HG03432 (cell line): ENCODE data around the gene FHDC1.

Experiments used
- ATAC-seq: cut with Tn5 transposase; IDR thresholded peaks from one replicate; pipeline ENCODE4 v1.9.1; 2021; ENCODE audit warnings: mild to moderate bottlenecking, moderate library complexity; ENCODE audit not compliant: unreplicated experiment

FHDC1 gene

DNA sequence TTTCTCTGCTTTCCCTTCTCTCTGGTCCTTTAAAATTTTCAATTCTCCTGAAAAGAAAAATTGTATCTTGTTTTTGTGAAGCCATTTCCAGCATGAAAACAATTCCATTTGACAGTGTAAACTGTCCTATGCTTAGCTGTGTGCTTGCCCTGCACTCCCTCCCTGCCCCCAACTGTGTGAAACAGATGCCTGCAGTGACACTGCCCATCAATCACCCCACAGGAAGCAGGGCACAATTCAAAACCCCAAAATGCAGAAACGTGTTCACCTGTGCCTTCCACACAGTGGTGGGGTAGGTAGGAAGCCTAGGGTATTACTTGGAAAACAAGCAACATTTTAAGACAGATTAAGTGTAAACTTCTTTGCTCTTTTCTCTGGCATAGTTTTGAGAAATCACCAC is 6.2 kb upstream of the FHDC1 start:
- ATAC-seq, result no peak

DNA sequence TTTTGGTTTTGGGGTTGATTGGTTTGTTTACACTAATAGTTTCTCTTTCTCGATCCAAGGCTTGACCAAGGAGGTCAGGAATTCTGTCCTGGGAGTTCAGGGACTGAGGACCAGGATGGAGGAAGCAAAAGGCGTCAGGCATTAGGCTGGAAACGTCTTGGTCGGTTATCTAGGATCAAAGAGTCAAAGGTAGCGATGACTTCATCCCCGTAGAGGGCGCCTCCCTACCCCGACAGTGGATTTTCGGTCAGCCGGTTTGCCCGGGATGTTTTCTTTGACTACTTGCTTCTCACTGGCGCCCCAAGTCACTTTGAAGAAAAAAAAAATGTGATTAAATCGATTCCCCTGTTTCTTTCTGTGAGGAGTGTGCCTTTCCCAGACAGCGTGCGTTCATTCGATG is 980 bp upstream of the FHDC1 start:
- no peak for ATAC-seq

DNA sequence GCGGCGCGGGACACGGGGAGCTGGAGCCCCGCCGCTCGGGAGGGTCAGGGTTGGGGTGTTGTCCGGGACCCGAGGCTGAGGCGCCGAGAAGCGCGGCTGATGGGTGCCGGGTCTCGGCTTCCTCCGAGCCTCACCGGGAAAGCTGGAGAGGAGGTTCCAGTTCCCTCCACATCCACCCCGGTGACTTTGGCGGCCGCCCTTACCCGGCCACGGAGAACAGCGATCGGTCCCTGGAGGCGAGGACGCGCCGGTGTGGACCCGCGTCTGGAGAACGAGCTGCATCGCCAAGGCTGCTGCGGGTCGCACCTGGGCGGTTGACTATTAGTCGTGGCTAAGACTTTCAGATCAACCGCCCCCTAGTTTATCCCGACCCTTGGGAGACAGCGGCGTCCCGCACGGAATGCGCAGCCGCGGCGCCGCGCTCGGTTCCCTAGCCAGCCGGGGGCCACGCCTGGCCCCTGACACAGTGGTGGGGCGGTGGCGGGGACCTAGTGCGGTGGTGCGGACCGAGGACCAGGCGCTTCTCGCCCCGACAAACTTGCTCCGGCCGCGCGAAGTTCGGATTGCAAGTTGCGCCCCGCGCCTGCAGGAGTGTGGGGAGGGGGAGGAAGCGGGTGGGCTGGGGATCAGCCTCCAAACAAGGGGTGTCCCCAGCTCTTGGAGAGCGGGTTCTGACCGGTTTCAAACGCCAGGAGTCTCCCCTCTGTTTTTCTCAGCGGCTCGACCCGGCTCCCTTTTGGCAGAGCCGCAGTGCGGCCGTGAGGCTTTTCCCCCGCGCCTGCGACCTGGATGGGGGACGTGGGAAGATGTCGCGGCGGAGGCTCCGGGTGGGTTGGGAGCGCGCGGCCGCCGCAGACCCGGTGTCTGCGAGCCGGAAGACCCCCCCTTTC is 568 bp downstream of the FHDC1 start:
- peak; percentile 31 for ATAC-seq

DNA sequence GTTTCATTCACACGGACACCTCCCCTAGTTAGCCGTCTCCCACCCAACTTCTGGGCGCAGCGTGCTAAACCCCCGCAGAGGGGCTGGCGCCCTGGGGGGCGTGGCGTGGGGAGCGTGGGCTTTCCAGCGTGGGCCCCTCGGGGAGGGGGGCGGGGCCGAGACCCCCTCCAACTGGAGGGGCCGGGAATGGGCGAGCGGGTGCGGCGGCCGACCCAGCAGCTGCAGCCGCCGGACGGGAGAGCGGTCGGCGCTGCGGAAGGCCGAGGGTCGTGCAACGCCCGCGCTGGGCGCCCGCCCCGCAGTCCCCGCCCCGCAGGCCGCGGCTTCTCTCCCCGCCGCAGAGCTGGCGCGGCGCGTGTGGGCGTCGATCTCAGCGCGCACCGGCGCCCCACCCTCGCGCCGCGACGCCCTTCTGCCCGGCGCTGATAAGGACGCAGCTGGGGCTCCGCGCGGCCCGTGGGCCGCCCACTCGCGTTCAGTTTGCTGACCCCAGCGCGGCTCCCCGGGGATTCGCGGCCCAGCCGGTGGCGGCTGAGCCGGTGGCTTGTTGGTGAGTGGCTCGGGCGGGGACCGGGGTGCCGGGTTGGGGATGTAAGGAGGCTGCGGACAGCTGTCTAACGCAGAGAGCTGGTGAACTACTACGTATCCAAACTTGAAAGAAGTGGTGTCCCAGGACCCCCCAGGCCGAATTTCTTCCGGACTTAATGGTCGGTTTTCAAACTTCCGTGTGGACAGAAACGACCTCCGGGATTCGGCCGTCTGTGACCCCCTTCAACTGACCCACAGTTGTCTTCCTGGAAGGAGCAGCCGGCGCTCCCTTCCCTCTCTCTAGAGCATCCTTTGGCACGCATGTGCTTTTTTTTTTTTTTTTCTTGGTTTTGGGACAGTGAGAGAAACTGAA is 1.5 kb downstream of the FHDC1 start:
- ATAC-seq, result peak; percentile 49

DNA sequence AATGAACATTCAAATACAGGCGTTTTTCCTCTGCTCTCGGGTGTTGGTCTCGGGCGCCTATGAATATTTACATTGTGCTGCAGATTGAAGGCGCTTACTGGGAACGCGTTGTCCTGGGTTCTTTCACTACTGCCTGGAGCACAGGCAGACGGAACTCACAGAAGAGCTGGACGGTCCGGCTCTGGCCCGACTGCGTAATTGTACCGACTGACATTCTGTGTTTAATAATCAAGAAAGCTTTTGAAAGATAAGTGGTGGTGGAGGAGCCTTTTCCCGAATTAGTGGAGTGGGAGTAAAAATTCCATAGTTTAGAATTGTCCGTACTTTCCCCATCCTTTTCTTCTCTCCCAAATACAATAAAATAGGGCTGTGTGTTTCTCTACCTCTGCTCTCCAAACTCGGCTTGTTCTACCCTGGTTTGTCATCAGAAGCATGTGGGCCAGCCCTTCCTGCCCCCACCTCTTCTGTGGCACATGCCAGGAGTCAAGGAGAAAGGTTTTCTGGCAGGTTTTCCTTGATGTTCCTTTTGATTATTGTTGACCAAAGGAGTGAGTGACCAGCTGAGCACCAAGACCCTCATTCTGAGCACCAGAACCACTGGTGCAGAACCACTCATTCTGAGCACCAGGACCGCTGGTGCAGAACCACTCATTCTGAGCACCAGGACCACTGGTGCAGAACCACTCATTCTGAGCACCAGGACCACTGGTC is 2.3 kb downstream of the FHDC1 start:
- no peak for ATAC-seq

DNA sequence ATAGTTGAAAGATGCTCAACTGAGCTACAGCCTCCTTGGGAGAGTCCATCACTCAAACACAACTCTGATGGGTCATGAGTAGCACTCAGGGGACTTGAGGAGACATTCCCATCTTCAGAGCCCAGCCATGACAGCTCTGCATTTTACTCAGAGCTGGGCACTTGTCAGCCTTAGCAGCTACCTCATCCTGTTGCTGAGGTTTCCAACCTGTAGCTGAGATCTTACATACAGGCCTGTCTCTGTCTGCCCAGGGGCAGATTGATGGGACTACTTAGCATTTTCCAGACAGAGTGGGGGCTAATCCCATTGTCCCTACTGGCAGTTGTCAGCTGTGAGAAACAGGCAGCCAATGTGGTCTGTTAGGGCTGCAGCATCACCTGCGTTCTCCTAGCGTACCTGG is 3.5 kb downstream of the FHDC1 start:
- no peak for ATAC-seq

DNA sequence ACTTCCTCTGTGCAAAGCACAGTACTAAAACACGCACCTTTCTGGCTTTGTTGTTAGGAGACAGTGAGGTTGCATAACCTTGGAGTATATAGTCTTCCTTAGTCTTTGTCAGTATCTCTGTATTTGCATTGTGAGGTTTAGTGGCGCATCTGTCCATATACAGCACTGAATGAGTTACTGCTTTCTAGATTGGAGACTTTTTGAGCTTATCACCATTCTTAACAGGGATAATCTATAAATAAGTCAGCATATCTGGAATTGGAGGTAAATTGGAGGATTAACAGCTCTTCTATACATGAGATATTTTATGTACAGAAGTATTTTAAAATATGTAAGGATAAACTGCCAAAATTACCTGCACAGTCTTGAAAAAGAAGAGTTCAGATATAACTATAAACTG is 4.3 kb downstream of the FHDC1 start:
- no peak for ATAC-seq

DNA sequence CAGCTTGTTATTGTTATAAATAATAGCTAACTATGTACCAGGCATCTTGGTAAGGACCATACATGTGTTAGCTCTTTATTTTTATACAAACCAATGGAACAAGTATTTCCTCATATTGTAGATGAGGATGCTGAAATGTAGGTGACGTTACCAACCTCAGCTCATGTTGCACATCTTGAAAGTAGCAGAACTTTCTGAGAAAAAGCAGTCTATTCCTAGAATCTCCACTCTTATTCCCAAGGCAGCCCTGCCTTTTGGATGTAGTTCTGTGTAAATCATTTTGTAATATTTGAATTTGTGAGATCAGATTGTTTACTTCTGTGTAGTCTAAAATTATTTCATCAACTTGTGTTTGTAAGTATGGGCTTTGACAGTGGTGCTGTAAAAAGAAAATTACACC is 5.3 kb downstream of the FHDC1 start:
- ATAC-seq, result no peak

DNA sequence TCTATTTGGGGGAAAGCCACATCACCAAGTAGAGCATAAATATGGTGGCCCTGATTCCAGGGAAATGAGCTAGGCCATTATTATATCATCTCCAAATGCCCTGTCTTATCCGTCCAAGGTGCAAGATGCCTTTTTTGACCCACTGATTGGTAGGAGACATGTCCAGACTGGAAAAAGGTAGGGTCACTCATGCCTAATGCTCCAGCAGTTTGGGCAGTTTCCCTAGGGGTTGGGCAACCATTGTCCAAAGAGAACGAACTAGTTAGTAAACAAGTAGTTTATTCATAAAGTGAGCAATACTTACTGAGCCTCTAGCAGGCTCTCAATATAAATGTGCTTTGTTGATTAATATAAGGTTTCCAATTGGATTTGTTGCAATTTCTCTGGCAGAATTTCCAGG is 6.2 kb downstream of the FHDC1 start:
- ATAC-seq, result no peak

DNA sequence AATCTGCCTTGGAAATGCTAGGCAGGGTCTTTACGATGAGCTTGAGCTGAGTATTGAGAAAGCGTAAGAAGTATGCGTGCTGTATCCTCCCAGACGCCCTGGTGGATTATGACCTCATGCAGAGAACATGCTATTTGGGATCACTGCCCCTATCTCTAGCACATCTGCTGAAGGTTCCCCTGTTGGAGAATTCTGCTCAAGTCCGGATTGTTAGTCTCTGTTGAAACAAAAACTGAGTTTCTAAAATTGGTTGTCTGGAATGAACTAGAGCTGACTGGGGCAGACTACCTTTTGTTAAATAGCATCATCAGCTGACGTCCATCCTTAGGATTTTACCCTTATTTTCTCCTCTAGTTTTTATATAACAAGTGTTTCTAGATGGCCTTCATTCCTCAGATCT is 7.5 kb downstream of the FHDC1 start:
- ATAC-seq, result no peak

DNA sequence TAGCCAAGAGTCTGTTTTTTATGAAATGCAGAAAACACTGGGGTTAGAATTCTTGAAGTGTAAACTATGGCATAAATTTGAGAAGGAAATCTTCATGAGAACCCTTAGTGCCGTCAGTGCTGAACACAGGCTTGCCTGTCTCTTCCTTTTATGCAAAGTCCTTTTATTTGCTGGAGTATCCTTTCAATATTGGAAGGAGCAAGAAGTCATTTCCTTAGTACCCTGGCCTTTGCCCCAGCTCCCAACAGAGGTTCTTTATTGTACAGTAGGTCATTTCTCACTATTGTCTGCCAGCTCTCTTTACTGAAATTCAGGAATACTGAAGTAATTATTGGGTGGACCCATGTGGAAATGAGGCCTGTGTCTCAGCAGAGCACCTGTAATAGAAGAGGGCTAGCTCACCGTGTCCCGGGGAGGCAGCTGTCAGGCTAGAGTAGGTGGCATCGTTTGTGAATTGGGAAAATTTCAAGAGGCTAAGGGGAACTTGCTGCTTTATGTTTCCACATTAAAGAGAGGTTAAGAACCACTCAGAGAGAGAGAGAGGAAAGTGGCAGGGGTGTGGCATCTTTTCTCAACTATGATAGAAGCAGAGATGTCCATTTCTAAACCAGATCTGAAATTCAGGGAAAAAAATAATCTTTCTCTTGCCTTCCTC is 8.7 kb downstream of the FHDC1 start:
- no peak for ATAC-seq

DNA sequence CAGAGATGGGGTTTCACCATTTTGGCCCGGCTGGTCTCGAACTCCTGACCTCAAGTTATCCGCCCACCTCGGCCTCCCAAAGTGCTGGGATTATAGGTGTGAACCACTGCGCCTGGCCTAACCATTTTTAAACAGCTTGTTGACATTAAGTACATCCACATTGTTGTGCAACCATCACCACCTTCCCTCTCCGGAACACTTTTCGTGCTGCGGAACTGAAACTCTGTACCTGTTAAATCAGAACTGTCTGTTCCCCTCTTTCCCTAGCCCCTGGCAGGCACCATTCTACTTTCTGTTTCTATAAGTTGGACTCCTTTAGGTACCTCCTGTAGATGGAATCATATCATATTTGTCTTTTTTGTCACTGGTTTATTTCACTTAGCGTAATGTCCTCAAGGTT is 9.5 kb downstream of the FHDC1 start:
- ATAC-seq, result no peak

DNA sequence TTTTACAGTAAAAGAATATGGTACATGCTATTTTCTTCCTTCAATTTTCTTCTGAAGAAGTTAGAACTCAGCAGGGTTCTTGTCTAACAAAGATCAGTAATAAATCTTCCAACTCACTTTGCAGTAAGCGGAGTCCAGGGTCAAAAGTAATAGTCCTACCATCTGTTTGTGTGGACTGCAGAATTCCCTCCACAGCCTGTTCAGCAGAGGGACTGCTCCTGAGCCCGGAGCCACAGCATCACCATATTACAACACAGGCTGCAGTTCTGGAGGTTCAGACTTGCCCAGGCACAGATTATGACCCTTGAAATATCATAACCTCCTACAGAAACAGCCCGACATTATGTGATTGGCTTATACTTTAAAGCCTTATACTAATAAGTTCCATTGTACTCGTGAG is 10.3 kb downstream of the FHDC1 start:
- ATAC-seq, result no peak

DNA sequence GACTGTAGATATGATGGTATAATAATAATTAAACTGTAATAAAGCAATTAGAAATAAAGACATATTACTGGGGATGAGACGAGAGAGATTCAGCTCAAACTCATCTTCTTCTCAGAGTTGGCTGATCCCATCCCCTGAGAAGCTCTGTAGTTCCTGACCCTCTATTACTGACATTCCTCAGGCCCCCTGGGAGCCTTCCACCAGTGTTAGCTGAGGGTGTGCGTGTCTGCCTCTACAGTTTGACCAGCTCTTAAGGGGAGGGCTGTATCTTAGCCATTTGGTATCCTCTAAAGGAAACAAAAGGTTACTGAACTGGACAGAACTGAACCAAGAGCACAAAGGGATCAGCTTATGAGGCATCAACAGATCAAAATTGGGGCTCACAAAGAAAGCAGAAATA is 11.2 kb downstream of the FHDC1 start:
- no peak for ATAC-seq

DNA sequence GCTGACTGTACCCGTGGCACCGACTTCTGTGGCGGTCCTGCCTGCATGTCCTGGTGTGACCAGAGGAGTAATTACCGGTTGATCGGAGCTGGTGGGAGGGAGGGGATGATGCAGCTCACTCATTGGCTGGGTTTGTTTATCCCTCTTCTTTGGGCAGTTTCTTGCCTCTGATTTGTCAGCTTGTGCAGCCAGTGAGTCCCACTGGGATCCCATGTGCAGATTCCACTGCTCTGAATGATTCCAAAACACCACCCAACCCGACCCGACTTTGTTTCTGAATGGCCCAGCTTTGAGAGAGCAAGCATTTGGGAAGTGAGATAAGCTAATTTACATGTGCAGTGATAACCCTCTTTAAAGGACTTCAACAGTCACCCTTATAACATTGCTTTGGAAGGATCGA is 13.8 kb downstream of the FHDC1 start:
- no peak for ATAC-seq

DNA sequence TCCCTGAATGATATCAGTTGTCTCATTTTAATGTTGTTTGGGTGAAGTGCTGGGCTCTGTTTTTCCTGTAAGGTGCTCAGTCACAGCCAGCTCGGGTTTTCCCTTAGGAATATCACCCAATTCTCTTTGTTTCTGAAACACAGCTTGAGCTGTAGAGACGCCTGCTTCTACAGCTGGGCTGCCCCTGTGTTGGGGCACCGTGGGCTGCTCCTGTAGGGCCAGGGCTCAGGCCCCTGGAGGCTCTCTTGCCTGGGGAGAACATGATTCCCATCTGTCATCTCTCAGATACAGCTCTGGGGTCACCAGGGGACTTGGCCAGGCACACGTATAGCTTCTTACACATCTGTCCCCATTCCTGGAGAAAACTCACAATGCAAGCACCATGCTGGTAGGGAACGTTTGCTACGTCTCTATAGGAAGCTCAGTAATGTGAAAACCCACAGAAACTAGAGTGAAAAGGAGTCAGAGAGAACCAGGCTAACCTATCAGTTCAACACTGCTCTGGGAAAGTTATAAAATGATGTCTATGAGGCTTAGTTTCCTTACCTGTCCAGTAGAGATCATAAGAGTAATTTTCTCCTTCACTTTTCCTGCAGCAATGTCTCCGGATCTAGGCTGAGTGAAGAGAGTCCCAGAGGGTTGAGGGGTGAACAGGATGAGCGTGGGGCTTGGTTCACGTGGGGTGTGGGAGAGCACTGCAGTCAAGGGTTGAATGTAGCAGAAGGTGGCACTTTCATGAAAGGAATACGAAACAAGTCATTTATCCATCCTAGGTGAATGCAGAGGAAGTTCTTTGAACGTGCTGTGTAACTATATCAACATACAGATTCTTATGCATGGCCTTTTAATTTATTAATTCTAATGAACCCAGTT is 14.5 kb downstream of the FHDC1 start:
- no peak for ATAC-seq

DNA sequence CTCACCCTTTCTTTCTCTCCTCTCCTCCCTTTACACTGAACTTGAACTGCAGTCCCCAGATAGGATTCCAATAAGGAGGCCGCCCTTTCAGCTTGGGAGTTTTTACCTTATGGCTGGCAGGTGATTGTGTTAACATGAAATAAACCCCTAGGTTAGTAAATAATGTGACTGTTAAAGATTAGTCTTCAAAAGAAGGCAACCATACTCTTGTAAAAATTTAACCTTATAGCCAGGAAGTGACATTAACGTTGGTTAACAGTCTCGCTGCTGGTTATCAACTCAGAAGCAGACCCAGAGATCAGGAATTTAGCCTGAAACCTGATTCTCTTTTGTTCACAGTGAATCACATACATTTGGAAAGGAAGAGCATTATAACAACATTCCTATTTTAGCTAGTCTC is 15.2 kb downstream of the FHDC1 start:
- no peak for ATAC-seq

DNA sequence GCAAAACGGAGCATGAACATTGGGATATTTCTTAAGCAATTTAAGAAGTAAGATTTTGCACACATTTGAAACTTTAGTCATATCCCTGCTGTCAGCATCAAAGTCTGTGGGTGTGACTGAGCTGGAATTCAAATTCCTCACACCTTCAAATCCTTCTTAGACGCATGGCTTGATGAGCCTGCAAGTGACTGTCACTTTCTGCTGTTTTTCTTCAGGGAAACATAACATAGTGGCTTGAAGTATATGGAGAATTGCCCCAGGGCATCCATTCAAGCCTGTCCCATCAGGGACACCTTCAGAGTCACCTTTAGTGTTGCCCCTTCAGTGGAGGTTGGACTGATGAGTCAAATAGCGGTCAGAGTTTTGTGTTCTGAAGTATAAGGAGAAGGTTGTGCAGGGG is 17.4 kb downstream of the FHDC1 start:
- ATAC-seq, result no peak

DNA sequence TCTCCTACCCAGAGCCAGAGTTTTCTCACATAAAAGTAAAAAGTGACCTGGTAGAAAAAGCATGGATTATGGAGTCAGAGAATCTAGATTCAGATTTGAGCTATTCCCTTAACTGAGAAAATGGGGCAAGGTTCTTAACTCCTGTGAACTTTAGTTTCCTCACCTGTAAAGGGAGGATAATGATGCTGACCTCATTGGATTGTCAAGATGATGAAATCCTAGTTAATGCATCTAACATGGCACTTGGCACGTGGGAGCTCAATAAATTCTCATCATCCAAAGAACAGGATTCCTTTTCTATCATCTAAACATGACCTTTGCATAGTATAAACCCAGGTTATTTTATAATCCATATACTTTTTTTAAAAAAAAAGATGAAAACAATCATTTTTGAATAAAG is 18.6 kb downstream of the FHDC1 start:
- ATAC-seq, result no peak

DNA sequence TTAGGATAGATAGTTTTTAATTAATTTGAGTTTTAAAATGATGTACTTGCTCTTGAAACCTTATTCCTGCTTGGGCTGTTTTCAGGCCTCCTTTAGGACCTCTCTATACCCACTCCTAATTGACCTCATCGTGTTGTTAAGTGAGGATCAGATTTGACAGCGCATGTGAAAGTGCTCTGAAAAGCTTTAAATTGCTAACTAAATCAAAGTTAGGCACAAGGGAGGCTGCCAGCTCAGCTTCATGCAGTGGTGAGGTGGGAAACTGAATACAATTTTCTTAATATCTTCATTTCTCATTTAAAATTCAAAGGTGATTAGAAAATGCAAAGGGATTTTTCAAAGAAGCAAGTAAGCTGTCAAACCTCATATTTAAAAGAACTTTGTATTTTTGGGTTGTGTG is 20.0 kb downstream of the FHDC1 start:
- ATAC-seq, result no peak
